HUES6 (cell line): ENCODE measurements around the gene OSBPL9.

Experiments
- H3K27ac ChIP-seq: 2 replicates; pipeline ENCODE4 v1.7.0; 2013; ENCODE audit warnings: low read depth, mild to moderate bottlenecking, low read length, inconsistent platforms
- H3K27me3 ChIP-seq: 2 replicates; pipeline ENCODE4 v1.6.1; 2013; ENCODE audit warnings: low read length; ENCODE audit not compliant: control insufficient read depth, insufficient read depth
- H3K36me3 ChIP-seq: 2 replicates; pipeline ENCODE4 v1.6.1; 2013; ENCODE audit warnings: low read length; ENCODE audit not compliant: control insufficient read depth, insufficient read depth
- H3K4me1 ChIP-seq: 2 replicates; pipeline ENCODE4 v1.6.1; 2013; ENCODE audit warnings: low read length; ENCODE audit not compliant: control insufficient read depth, insufficient read depth
- H3K4me3 ChIP-seq: 2 replicates; pipeline ENCODE4 v1.5.1; 2013; ENCODE audit warnings: low read depth, low read length
- H3K9ac ChIP-seq: one replicate; pipeline ENCODE4 v1.6.1; 2013; ENCODE audit warnings: mild to moderate bottlenecking, low read length
- H3K9me3 ChIP-seq: 2 replicates; pipeline ENCODE4 v1.6.1; 2013; ENCODE audit warnings: low read depth, low read length; ENCODE audit not compliant: control insufficient read depth, insufficient read depth

OSBPL9 gene

DNA sequence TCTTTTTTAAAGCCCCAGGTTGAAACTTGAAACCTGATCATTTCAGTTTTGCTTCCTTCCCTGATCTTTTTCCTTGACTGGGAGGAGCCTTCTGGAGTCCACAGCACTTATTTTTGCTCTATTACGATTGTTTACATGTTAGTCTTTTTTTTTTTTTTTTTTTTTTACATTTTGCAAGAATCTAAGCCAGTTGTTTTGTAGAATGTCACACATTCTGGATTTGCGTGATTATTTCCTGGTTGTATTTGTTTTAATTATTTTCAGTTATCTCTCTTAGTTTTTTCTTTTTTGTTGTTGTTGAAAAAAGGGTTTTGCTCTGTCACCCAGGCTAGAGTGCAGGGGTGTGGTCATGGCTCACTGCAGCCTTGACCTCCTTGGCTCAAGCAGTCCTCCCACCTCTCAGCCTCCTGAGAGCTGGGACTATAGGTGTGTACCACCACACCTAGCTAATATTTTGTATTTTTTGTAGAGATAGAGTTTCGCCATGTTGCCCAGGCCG is 32.8 kb downstream of the OSBPL9 start:
- Histone ChIP-seq H3K4me1 (peaks cover 28% of the 10 kb centered on the region), H3K36me3 (no peaks in the 10 kb centered on the region), H3K27ac (no peak overlapping the region), H3K4me3 (no peak overlapping the region), H3K9me3 (no peaks in the 10 kb centered on the region), H3K27me3 (no peaks in the 10 kb centered on the region), H3K9ac (no peak overlapping the region)

DNA sequence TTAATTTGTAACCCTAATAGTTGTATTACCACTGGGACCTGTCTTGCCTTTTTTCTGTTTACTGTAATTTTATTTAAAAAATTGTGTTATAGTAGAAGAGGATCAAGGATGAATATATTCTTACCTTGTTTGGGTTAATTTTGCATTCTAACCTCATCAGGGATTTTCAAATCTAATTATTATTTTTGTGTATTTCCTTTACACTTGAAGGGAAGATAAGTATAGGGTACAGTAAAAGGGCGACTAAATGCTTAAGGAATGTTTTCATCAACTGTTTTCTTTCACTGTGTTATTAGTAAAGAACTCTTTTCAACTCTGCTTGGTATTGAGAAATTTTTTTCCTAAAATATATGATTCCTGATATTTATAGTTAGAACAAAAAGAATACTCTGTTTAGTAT is 33.3 kb downstream of the OSBPL9 start:
- Histone ChIP-seq H3K4me3 (no peak overlapping the region), H3K9ac (no peak overlapping the region), H3K9me3 (no peaks in the 10 kb centered on the region), H3K27ac (no peak overlapping the region), H3K36me3 (no peaks in the 10 kb centered on the region), H3K27me3 (no peaks in the 10 kb centered on the region), H3K4me1 (peaks cover 28% of the 10 kb centered on the region)

DNA sequence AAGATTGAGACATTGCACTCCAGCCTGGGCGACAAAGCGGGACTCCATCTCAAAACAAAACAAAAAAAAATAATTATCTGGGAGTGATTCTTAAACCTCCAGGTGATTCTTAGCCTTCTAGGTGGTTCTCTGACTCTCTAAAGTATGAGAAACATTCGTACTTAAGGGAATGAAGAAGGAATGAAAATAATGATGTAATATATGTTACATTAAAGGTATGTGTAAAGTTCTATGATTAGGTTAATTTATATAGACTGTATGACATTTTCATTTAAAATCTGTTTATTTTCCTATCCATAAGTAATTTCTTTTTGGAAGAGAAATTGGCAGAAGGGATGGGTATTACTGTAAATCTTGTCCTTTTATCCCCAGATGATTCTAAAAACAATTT is 34.7 kb downstream of the OSBPL9 start:
- Histone ChIP-seq H3K4me1 (peaks cover 28% of the 10 kb centered on the region), H3K27me3 (no peaks in the 10 kb centered on the region), H3K27ac (no peak overlapping the region), H3K36me3 (no peaks in the 10 kb centered on the region), H3K4me3 (no peak overlapping the region), H3K9me3 (no peaks in the 10 kb centered on the region), H3K9ac (no peak overlapping the region)

- H3K27ac ChIP-seq = no peak overlapping the region
- H3K9me3 ChIP-seq = no peaks in the 10 kb centered on the region
- no peak overlapping the region for H3K4me3 ChIP-seq
- no peaks in the 10 kb centered on the region for H3K27me3 ChIP-seq
- peaks cover 28% of the 10 kb centered on the region for H3K4me1 ChIP-seq
- no peaks in the 10 kb centered on the region for H3K36me3 ChIP-seq
- no peak overlapping the region for H3K9ac ChIP-seq
Observed at GRCh38 chr1:51652599-51652998, 35.7 kb downstream of the OSBPL9 start.

GRCh38 chr1:51653127-51653526 is 36.2 kb downstream of the OSBPL9 start:
- Histone ChIP-seq H3K9ac (no peak overlapping the region), H3K4me1 (peaks cover 23% of the 10 kb centered on the region), H3K9me3 (no peaks in the 10 kb centered on the region), H3K27ac (no peak overlapping the region), H3K27me3 (no peaks in the 10 kb centered on the region), H3K4me3 (no peak overlapping the region), H3K36me3 (no peaks in the 10 kb centered on the region)

DNA sequence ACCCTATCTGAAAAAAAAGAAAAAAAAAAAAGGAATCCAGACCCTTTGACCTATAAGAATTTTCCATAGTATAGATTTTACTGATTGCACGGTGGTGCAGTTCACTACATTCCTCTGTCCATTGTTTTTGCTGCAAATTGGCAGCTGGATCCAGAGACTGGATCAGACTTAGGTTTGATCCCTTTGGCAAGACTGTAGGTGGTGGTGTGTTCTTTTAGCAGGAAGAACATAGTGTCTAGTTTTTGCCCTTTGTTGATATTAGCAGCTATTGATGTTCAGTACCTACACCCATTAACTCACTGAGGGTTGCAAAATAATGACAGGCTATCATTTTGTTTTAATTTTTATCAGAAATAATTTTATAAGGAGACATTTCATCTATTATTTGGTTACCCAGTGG is 37.1 kb downstream of the OSBPL9 start:
- Histone ChIP-seq H3K4me1 (peaks cover 18% of the 10 kb centered on the region), H3K4me3 (no peak overlapping the region), H3K9ac (no peak overlapping the region), H3K27ac (no peak overlapping the region), H3K27me3 (no peaks in the 10 kb centered on the region), H3K36me3 (no peaks in the 10 kb centered on the region), H3K9me3 (no peaks in the 10 kb centered on the region)

- H3K4me1 ChIP-seq = peaks cover 6% of the 10 kb centered on the region
- no peak overlapping the region for H3K4me3 ChIP-seq
- no peaks in the 10 kb centered on the region for H3K27me3 ChIP-seq
- no peak overlapping the region for H3K9ac ChIP-seq
- no peak overlapping the region for H3K27ac ChIP-seq
- H3K36me3 ChIP-seq = no peaks in the 10 kb centered on the region
- H3K9me3 ChIP-seq = no peaks in the 10 kb centered on the region
Observed at GRCh38 chr1:51656374-51656773, 39.5 kb downstream of the OSBPL9 start.

- Histone ChIP-seq H3K9me3 (no peaks in the 10 kb centered on the region), H3K9ac (no peak overlapping the region), H3K4me3 (no peak overlapping the region), H3K4me1 (peaks cover 13% of the 10 kb centered on the region), H3K27me3 (no peaks in the 10 kb centered on the region), H3K36me3 (no peaks in the 10 kb centered on the region), H3K27ac (no peak overlapping the region)
Observed at GRCh38 chr1:51660580-51660979, 43.7 kb downstream of the OSBPL9 start.

DNA sequence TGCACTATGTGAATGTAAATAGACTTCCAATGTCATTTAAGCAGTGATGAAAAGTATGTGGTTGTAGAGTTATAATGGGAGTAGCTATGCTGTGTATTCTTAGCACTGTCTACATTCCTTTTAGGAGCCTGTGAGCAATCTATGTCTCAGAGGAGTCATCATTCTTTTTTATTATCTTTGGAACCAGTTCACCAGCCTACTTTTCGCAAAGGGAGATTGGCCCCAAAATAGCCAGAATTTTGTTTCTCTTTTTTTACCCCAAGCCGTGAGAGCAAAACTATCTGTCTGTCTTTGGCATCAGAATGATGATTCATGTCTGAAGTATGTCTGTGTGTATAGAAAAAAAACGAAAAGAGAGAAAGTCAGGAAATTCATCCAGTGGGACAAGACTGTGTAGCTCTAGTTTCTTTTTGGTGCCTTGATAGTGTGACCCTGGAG is 44.2 kb downstream of the OSBPL9 start:
- Histone ChIP-seq H3K9me3 (no peaks in the 10 kb centered on the region), H3K27ac (no peak overlapping the region), H3K36me3 (no peaks in the 10 kb centered on the region), H3K27me3 (no peaks in the 10 kb centered on the region), H3K4me3 (no peak overlapping the region), H3K9ac (no peak overlapping the region), H3K4me1 (peaks cover 13% of the 10 kb centered on the region)

- Histone ChIP-seq H3K9me3 (no peaks in the 10 kb centered on the region), H3K27me3 (no peaks in the 10 kb centered on the region), H3K27ac (no peak overlapping the region), H3K4me1 (peaks cover 13% of the 10 kb centered on the region), H3K9ac (no peak overlapping the region), H3K4me3 (no peak overlapping the region), H3K36me3 (no peaks in the 10 kb centered on the region)
Observed at GRCh38 chr1:51663105-51663504, 46.2 kb downstream of the OSBPL9 start.

DNA sequence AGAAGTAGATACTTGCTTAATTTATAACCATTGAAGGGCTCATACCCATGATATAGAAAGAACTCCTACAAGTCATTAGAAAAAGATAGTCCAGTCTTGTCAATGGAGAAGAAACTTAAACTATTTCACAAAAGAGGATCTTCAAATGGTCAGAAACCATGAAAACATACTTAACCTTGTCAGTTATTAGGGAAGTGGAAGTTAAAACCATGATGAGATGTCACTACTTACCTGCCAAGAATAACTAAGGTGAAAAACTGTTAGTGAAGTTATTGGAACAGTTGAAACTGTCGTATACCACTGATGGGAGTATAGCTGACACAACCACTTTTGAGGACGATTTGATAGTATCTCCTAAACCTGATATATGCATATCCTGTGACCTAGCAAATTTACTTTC is 46.8 kb downstream of the OSBPL9 start:
- Histone ChIP-seq H3K27me3 (no peaks in the 10 kb centered on the region), H3K27ac (no peak overlapping the region), H3K4me3 (no peak overlapping the region), H3K4me1 (peaks cover 13% of the 10 kb centered on the region), H3K9ac (no peak overlapping the region), H3K9me3 (no peaks in the 10 kb centered on the region), H3K36me3 (no peaks in the 10 kb centered on the region)
